Left hindlimb (tissue), 1 donor: ENCODE data around the gene ATF6.

Source experiments
- DNase-seq: peaks from one replicate; pipeline ENCODE4 v3.0.0-alpha.2; 2018

ATF6 gene

GRCh38 chr1:161978011-161978790 lies 212.1 kb downstream of the ATF6 start:
- no peak for DNase-seq

- no peak for DNase-seq
These were observed 215.0 kb downstream of the ATF6 start for GRCh38 chr1:161981126-161981525.

- DNase-seq = no peak
These were observed 215.8 kb downstream of the ATF6 start for GRCh38 chr1:161981735-161982506.

- DNase-seq = no peak
These were observed 216.4 kb downstream of the ATF6 start for GRCh38 chr1:161982507-161982895.

GRCh38 chr1:161982917-161983316 lies 216.8 kb downstream of the ATF6 start:
- no peak for DNase-seq

GRCh38 chr1:161983725-161984124 lies 217.6 kb downstream of the ATF6 start:
- DNase-seq = no peak

- no peak for DNase-seq
These were observed 219.2 kb downstream of the ATF6 start for GRCh38 chr1:161985301-161985822.

- DNase-seq = peak; percentile 83
These were observed 220.2 kb downstream of the ATF6 start for GRCh38 chr1:161986328-161986727.

- no peak for DNase-seq
These were observed 221.2 kb downstream of the ATF6 start for GRCh38 chr1:161987303-161987702.

- DNase-seq = no peak
These were observed 221.8 kb downstream of the ATF6 start for GRCh38 chr1:161987872-161988271.

GRCh38 chr1:161988413-161988812 lies 222.3 kb downstream of the ATF6 start:
- no peak for DNase-seq

- no peak for DNase-seq
These were observed 223.0 kb downstream of the ATF6 start for GRCh38 chr1:161989108-161989507.

GRCh38 chr1:161989786-161990185 lies 223.7 kb downstream of the ATF6 start:
- no peak for DNase-seq

- DNase-seq = no peak
These were observed 227.5 kb downstream of the ATF6 start for GRCh38 chr1:161993576-161993975.

GRCh38 chr1:161994175-161994668 lies 228.1 kb downstream of the ATF6 start:
- DNase-seq = peak; percentile 73

GRCh38 chr1:161997152-161997551 lies 231.0 kb downstream of the ATF6 start:
- no peak for DNase-seq

- no peak for DNase-seq
These were observed 232.7 kb downstream of the ATF6 start for GRCh38 chr1:161998811-161999210.

- no peak for DNase-seq
These were observed 233.4 kb downstream of the ATF6 start for GRCh38 chr1:161999301-162000052.

- DNase-seq = no peak
These were observed 233.9 kb downstream of the ATF6 start for GRCh38 chr1:162000053-162000420.

- peak; percentile 88 for DNase-seq
These were observed 237.1 kb downstream of the ATF6 start for GRCh38 chr1:162003061-162003829.

- DNase-seq = peak; percentile 71
These were observed 237.7 kb downstream of the ATF6 start for GRCh38 chr1:162003830-162004215.

- DNase-seq = no peak
These were observed 238.4 kb downstream of the ATF6 start for GRCh38 chr1:162004441-162004950.
